A549 treated with AZD9567 at 1 μM for 4 hours (cell line): ENCODE results near the gene C11orf98. TPM values are rescaled to one million over a fixed set of nuclear protein-coding genes. Genes with fewer than 3 reads are reported as not detected.

Experiments used
- total RNA-seq: library from RNA; stranded (reverse); fragments of 200-300 nt; extraction: Qiagen RNA extraction; gene quantifications from 5 replicates; pipeline ENCODE4 v1.2.3, GENCODE V29; 2022; ENCODE audit not compliant: insufficient read depth

The C11orf98 gene
- total RNA-seq = 105 to 143 TPM (median 136 TPM) in 5 replicates

GRCh38 chr11:62665075-62665598 is at the start of gene C11orf98, which contains the start of gene CSKMT:
C11orf98 (minus strand) TSS chr11:62665210; CDS start chr11:62665169, 41 bp downstream.
CSKMT (plus strand) TSS chr11:62665312; CDS start chr11:62665880, 568 bp downstream.

GRCh38 chr11:62707277-62707861 is 42.4 kb upstream of the C11orf98 start, which contains the start of the genes BSCL2 and GNG3:
BSCL2 (minus strand) TSS chr11:62707424; CDS start chr11:62707195, 229 bp downstream.
GNG3 (plus strand) TSS chr11:62707676; CDS start chr11:62708296, 620 bp downstream.

GRCh38 chr11:62689421-62690183 is 24.6 kb upstream of the C11orf98 start, which contains the start of gene LRRN4CL:
LRRN4CL (minus strand) TSS chr11:62689530; CDS start chr11:62688508, 1,022 bp downstream.

GRCh38 chr11:62678770-62679696 is 14.0 kb upstream of the C11orf98 start, which contains the start of gene UBXN1:
UBXN1 (minus strand) TSS chr11:62679073; CDS start chr11:62678923, 150 bp downstream.

GRCh38 chr11:62671608-62672389 is 6.8 kb upstream of the C11orf98 start, which contains the start of the genes LBHD1 and UQCC3:
LBHD1 (minus strand) TSS chr11:62672267; CDS start chr11:62670031, 2,236 bp downstream.
UQCC3 (plus strand) TSS chr11:62671673; CDS start chr11:62671746, 73 bp downstream.

GRCh38 chr11:62645946-62646824 is 18.8 kb downstream of the C11orf98 start, which contains the start of gene GANAB:
GANAB (minus strand) TSS chr11:62646613; CDS start chr11:62646599, 14 bp downstream.

GRCh38 chr11:62621567-62622470 is 43.2 kb downstream of the C11orf98 start, which contains the start of gene B3GAT3:
B3GAT3 (minus strand) TSS chr11:62621986; CDS start chr11:62621947, 39 bp downstream.

Other genes starting within 250 kb of the C11orf98 start
- 0.33 TPM in 1 of 5 replicates, not detected in the others for gene SCGB1A1, start 246.2 kb downstream of the C11orf98 start, total RNA-seq
- gene AHNAK, start 118.4 kb downstream of the C11orf98 start, total RNA-seq = 302 to 368 TPM (median 355 TPM) in 5 replicates
- gene EEF1G, start 91.3 kb downstream of the C11orf98 start, total RNA-seq = 1,906 to 2,030 TPM (median 1,958 TPM) in 5 replicates
- 11.0 to 17.1 TPM (median 16.1 TPM) in 5 replicates for gene TUT1, start 73.7 kb downstream of the C11orf98 start, total RNA-seq
- 78.1 to 84.0 TPM (median 82.0 TPM) in 5 replicates for gene MTA2, start 63.3 kb downstream of the C11orf98 start, total RNA-seq
- gene EML3, start 52.4 kb downstream of the C11orf98 start, total RNA-seq = 19.0 to 24.5 TPM (median 22.2 TPM) in 5 replicates
- 1.6 to 4.0 TPM (median 3.3 TPM) in 5 replicates for gene ROM1, start 52.0 kb downstream of the C11orf98 start, total RNA-seq
- gene B3GAT3, start 43.2 kb downstream of the C11orf98 start, total RNA-seq = 31.5 to 62.5 TPM (median 57.4 TPM) in 5 replicates
- gene GANAB, start 18.6 kb downstream of the C11orf98 start, total RNA-seq = 235 to 274 TPM (median 257 TPM) in 5 replicates
- gene INTS5, start 11.9 kb downstream of the C11orf98 start, total RNA-seq = 23.9 to 26.5 TPM (median 25.3 TPM) in 5 replicates
- gene CSKMT, start 102 bp upstream of the C11orf98 start, total RNA-seq = 13.6 to 21.8 TPM (median 18.4 TPM) in 5 replicates
- 19.0 to 37.4 TPM (median 35.6 TPM) in 5 replicates for gene UQCC3, start 6.5 kb upstream of the C11orf98 start, total RNA-seq
- gene LBHD1, start 7.1 kb upstream of the C11orf98 start, total RNA-seq = 2.6 to 5.1 TPM (median 4.1 TPM) in 5 replicates
- gene UBXN1, start 13.9 kb upstream of the C11orf98 start, total RNA-seq = 86.8 to 127 TPM (median 119 TPM) in 5 replicates
- 0.06 to 0.13 TPM (median 0.10 TPM) in 4 of 5 replicates, not detected in the other for gene LRRN4CL, start 24.3 kb upstream of the C11orf98 start, total RNA-seq
- gene BSCL2, start 42.2 kb upstream of the C11orf98 start, total RNA-seq = 42.8 to 90.9 TPM (median 77.6 TPM) in 5 replicates
- 0.09 TPM in 1 of 5 replicates, not detected in the others for gene GNG3, start 42.5 kb upstream of the C11orf98 start, total RNA-seq
- 37.9 to 42.5 TPM (median 40.9 TPM) in 5 replicates for gene HNRNPUL2, start 62.2 kb upstream of the C11orf98 start, total RNA-seq
- gene TTC9C, start 63.3 kb upstream of the C11orf98 start, total RNA-seq = 30.4 to 50.8 TPM (median 32.7 TPM) in 5 replicates
- 1.0 to 2.9 TPM (median 1.3 TPM) in 5 replicates for gene ZBTB3, start 89.0 kb upstream of the C11orf98 start, total RNA-seq
- 165 to 192 TPM (median 183 TPM) in 5 replicates for gene POLR2G, start 96.4 kb upstream of the C11orf98 start, total RNA-seq
- gene TAF6L, start 106.2 kb upstream of the C11orf98 start, total RNA-seq = 14.2 to 15.2 TPM (median 14.7 TPM) in 5 replicates
- 66.2 to 95.9 TPM (median 86.1 TPM) in 5 replicates for gene TMEM179B, start 122.2 kb upstream of the C11orf98 start, total RNA-seq
- gene TMEM223, start 126.8 kb upstream of the C11orf98 start, total RNA-seq = 20.3 to 33.0 TPM (median 29.3 TPM) in 5 replicates
- gene NXF1, start 140.2 kb upstream of the C11orf98 start, total RNA-seq = 59.2 to 67.6 TPM (median 64.3 TPM) in 5 replicates
- 18.0 to 29.8 TPM (median 27.4 TPM) in 5 replicates for gene STX5, start 166.8 kb upstream of the C11orf98 start, total RNA-seq
- gene TEX54, start 167.6 kb upstream of the C11orf98 start, total RNA-seq = not detected in 5 replicates
- 56.0 to 86.0 TPM (median 83.4 TPM) in 5 replicates for gene WDR74, start 174.4 kb upstream of the C11orf98 start, total RNA-seq
- 779 to 1,086 TPM (median 990 TPM) in 5 replicates for gene SLC3A2, start 215.7 kb upstream of the C11orf98 start, total RNA-seq